Osteocyte (in vitro differentiated cells): Measurements from ENCODE around the gene FOXD1. TPM values are rescaled to one million over a fixed set of nuclear protein-coding genes. Genes with fewer than 3 reads are reported as not detected.

ENCODE experiments used
- DNase-seq: peaks from one replicate; pipeline ENCODE4 v3.0.0; 2021; ENCODE audit warnings: mixed read lengths; ENCODE audit not compliant: unreplicated experiment; ENCODE audit errors: extremely low spot score
- H3K27ac Mint-ChIP-seq: one replicate; pipeline ENCODE4 v1.8.0; 2021; ENCODE audit warnings: mild to moderate bottlenecking, mixed read lengths; ENCODE audit not compliant: unreplicated experiment
- H3K27me3 Mint-ChIP-seq: one replicate; pipeline ENCODE4 v1.8.0; 2021; ENCODE audit warnings: mixed read lengths; ENCODE audit not compliant: unreplicated experiment
- H3K36me3 Mint-ChIP-seq: one replicate; pipeline ENCODE4 v1.8.0; 2021; ENCODE audit warnings: mixed read lengths; ENCODE audit not compliant: unreplicated experiment
- H3K4me1 Mint-ChIP-seq: one replicate; pipeline ENCODE4 v1.8.0; 2021; ENCODE audit warnings: mixed read lengths; ENCODE audit not compliant: unreplicated experiment
- H3K4me3 Mint-ChIP-seq: one replicate; pipeline ENCODE4 v1.8.0; 2021; ENCODE audit warnings: mild to moderate bottlenecking, moderate library complexity, mixed read lengths; ENCODE audit not compliant: unreplicated experiment
- H3K9me3 Mint-ChIP-seq: one replicate; pipeline ENCODE4 v1.8.0; 2021; ENCODE audit warnings: mixed read lengths; ENCODE audit not compliant: unreplicated experiment
- CTCF ChIP-seq: fragments of 200-600 bp; sonication (generic); IDR thresholded peaks from 2 replicates; pipeline ENCODE4 v1.5.0; 2021; ENCODE audit warnings: antibody characterized with exemption, mild to moderate bottlenecking, moderate library complexity
- total RNA-seq: library from RNA; stranded (reverse); gene quantifications from 2 replicates; pipeline ENCODE4 v1.2.1, GENCODE V29; 2021

The FOXD1 gene
- total RNA-seq, 1 donor from 2014 or later, result 64.1 TPM

- Mint-ChIP-seq H3K27me3 (peaks cover 8% of the 10 kb centered on the region), H3K27ac (no peak overlapping the region), H3K4me3 (peak overlapping the region; percentile 92), H3K4me1 (peaks cover 62% of the 10 kb centered on the region), H3K9me3 (no peaks in the 10 kb centered on the region), H3K36me3 (peaks cover 39% of the 10 kb centered on the region)
- TF ChIP-seq CTCF, result no peak
- DNase-seq, result no peak
Observed at GRCh38 chr5:73443829-73444498, 4.6 kb downstream of the FOXD1 start.

- Mint-ChIP-seq H3K4me1 (peaks cover 67% of the 10 kb centered on the region), H3K27me3 (peaks cover 6% of the 10 kb centered on the region), H3K4me3 (no peak overlapping the region), H3K36me3 (peaks cover 39% of the 10 kb centered on the region), H3K27ac (no peak overlapping the region), H3K9me3 (no peaks in the 10 kb centered on the region)
- no peak for TF ChIP-seq CTCF
- no peak for DNase-seq
Observed at GRCh38 chr5:73442996-73443627, 5.5 kb downstream of the FOXD1 start.

DNA sequence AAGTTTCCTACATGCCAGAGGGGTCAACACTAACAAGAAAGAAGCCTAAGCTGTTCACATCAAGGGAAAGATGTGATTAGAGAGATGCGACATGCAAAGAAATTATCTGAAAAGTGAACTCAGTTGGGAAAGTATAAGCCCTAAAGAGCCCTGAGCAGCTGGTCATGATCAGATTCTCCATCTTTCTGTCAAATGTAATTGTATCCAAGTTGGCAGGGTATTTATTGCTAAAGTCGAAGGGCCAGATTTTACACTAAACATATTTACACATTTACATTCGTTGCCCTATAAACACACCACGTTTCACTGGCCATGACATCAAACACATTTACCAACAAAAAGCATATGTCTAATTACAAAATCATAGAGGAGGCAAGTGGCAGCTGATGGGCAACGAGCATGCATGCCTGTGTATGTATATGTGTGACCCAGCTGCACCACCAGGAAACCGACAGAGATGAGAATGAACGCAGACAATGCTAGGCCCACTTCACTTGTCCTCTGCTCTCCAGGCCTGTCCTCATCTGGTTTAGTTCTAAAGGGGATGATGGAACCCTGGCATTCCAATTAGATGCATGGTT, 6.3 kb downstream of the FOXD1 start:
- Mint-ChIP-seq H3K4me3 (no peak overlapping the region), H3K36me3 (peaks cover 39% of the 10 kb centered on the region), H3K27ac (no peak overlapping the region), H3K4me1 (peaks cover 74% of the 10 kb centered on the region), H3K27me3 (peaks cover 6% of the 10 kb centered on the region), H3K9me3 (no peaks in the 10 kb centered on the region)
- DNase-seq, result no peak
- no peak for TF ChIP-seq CTCF

GRCh38 chr5:73441378-73441777, 7.2 kb downstream of the FOXD1 start:
- no peak overlapping the region for H3K4me3 Mint-ChIP-seq
- no peak for TF ChIP-seq CTCF
- peaks cover 6% of the 10 kb centered on the region for H3K27me3 Mint-ChIP-seq
- H3K4me1 Mint-ChIP-seq, result peaks cover 76% of the 10 kb centered on the region
- H3K27ac Mint-ChIP-seq, result no peak overlapping the region
- no peaks in the 10 kb centered on the region for H3K9me3 Mint-ChIP-seq
- peaks cover 34% of the 10 kb centered on the region for H3K36me3 Mint-ChIP-seq
- no peak for DNase-seq

GRCh38 chr5:73440262-73440661, 8.3 kb downstream of the FOXD1 start:
- no peaks in the 10 kb centered on the region for H3K9me3 Mint-ChIP-seq
- peaks cover 12% of the 10 kb centered on the region for H3K27me3 Mint-ChIP-seq
- DNase-seq, result no peak
- H3K27ac Mint-ChIP-seq, result no peak overlapping the region
- peaks cover 26% of the 10 kb centered on the region for H3K36me3 Mint-ChIP-seq
- H3K4me3 Mint-ChIP-seq, result no peak overlapping the region
- TF ChIP-seq CTCF, result no peak
- H3K4me1 Mint-ChIP-seq, result peaks cover 80% of the 10 kb centered on the region
